Activated CD8-positive, alpha-beta T cell treated with anti-CD3 and anti-CD28 coated beads for 36 hours (primary cell): ENCODE results near the gene TGFBR1. TPM values are rescaled to one million over a fixed set of nuclear protein-coding genes. Genes with fewer than 3 reads are reported as not detected.

ENCODE experiments used
- ATAC-seq: fragments of 200-7000 bp; cut with Tn5 transposase; one replicate; pipeline ENCODE4 v1.10.0; 2021; ENCODE audit warnings: mild to moderate bottlenecking, moderate library complexity
- CTCF ChIA-PET: fragments of 350-600 bp; sonication (Branson Sonifier 250); formaldehyde crosslinking; loops from one replicate; lab custom pipeline; 2021; ENCODE audit warnings: antibody characterized with exemption; lab: Charles Lee
- POLR2A ChIA-PET: fragments of 350-600 bp; sonication (Branson Sonifier 250); formaldehyde crosslinking; loops from one replicate; lab custom pipeline; 2021; ENCODE audit warnings: antibody characterized with exemption; lab: Charles Lee
- DNase-seq: peaks from one replicate; pipeline ENCODE4 v3.0.0-alpha.2; 2020
- H3K27ac Mint-ChIP-seq: one replicate; pipeline ENCODE4 v1.8.0; 2021; ENCODE audit warnings: mild to moderate bottlenecking, mixed read lengths
- H3K27me3 Mint-ChIP-seq: one replicate; pipeline ENCODE4 v1.8.0; 2021; ENCODE audit warnings: mixed read lengths
- H3K36me3 Mint-ChIP-seq: one replicate; pipeline ENCODE4 v1.8.0; 2021; ENCODE audit warnings: low read depth, mixed read lengths
- H3K4me1 Mint-ChIP-seq: one replicate; pipeline ENCODE4 v1.8.0; 2021; ENCODE audit warnings: low read depth, mixed read lengths
- H3K4me3 Mint-ChIP-seq: one replicate; pipeline ENCODE4 v1.8.0; 2021; ENCODE audit warnings: mild to moderate bottlenecking, moderate library complexity, mixed read lengths
- H3K9me3 Mint-ChIP-seq: one replicate; pipeline ENCODE4 v1.8.0; 2021; ENCODE audit warnings: mixed read lengths
- CTCF ChIP-seq: fragments of 200-600 bp; IDR thresholded peaks from one replicate; pipeline ENCODE4 v1.8.0; 2022; ENCODE audit warnings: antibody characterized with exemption, mild to moderate bottlenecking
- intact Hi-C: fragments of 100-400 bp; cut with micrococcal nuclease; formaldehyde crosslinking; loops from one replicate; pipeline ENCODE4 v1.10.0; 2022
- total RNA-seq, 2 experiments: library from RNA; stranded (reverse); gene quantifications; one replicate each; pipeline ENCODE4 v1.2.3, GENCODE V29; 2021

TGFBR1 gene
- total RNA-seq, 2 experiments from 2014 or later = 34.3 to 36.5 TPM

GRCh38 chr9:99118782-99119466 is 14.0 kb downstream of the TGFBR1 start:
- peak; percentile 77 for DNase-seq
- peaks cover 90% of the 10 kb centered on the region for H3K4me1 Mint-ChIP-seq
- ChIA-PET POLR2A (interaction anchor here (0.6 to 1.5 kb wide), 7 partner anchors 13 to 1135 kb away, joined by 3 to 6 read pairs (median 3); partner anchors contain the start of gene ANP32B), CTCF (interaction anchor here (0.9 to 2.5 kb wide), 6 partner anchors 12 to 143 kb away, joined by 3 to 8 read pairs (median 4); no protein-coding TSS in a partner anchor)
- H3K4me3 Mint-ChIP-seq = peak overlapping the region; percentile 62
- H3K36me3 Mint-ChIP-seq = peaks cover 8% of the 10 kb centered on the region
- no peaks in the 10 kb centered on the region for H3K9me3 Mint-ChIP-seq
- no peaks in the 10 kb centered on the region for H3K27me3 Mint-ChIP-seq
- TF ChIP-seq CTCF = no peak
- H3K27ac Mint-ChIP-seq = peak overlapping the region; percentile 95
- ATAC-seq = peak; percentile 97
- intact Hi-C loops = loop anchor here (5.0 kb wide), 1 partner anchor 33 kb away; no protein-coding TSS in a partner anchor

GRCh38 chr9:99119976-99120655 is 15.2 kb downstream of the TGFBR1 start:
- Mint-ChIP-seq H3K27ac (peak overlapping the region; percentile 95), H3K27me3 (no peaks in the 10 kb centered on the region), H3K4me1 (peaks cover 88% of the 10 kb centered on the region), H3K36me3 (peaks cover 10% of the 10 kb centered on the region), H3K4me3 (no peak overlapping the region), H3K9me3 (no peaks in the 10 kb centered on the region)
- CTCF ChIA-PET = interaction anchor here (0.6 to 2.5 kb wide), 6 partner anchors 13 to 145 kb away, joined by 3 to 8 read pairs (median 3); no protein-coding TSS in a partner anchor
- ATAC-seq (no peak), DNase-seq (no peak)
- no peak for TF ChIP-seq CTCF
- intact Hi-C loops = loop anchor here (5.0 kb wide), 1 partner anchor 32 kb away; no protein-coding TSS in a partner anchor
- POLR2A ChIA-PET = interaction anchor here (1.1 to 1.9 kb wide), 4 partner anchors 14 to 125 kb away, joined by 3 to 6 read pairs (median 4); no protein-coding TSS in a partner anchor

- Mint-ChIP-seq H3K27ac (peak overlapping the region; percentile 3), H3K36me3 (peaks cover 18% of the 10 kb centered on the region), H3K4me1 (peaks cover 86% of the 10 kb centered on the region), H3K9me3 (no peaks in the 10 kb centered on the region), H3K4me3 (no peak overlapping the region), H3K27me3 (no peaks in the 10 kb centered on the region)
- ATAC-seq (no peak), DNase-seq (no peak)
- ChIA-PET CTCF (interaction anchor here (1.1 to 7.6 kb wide), 6 partner anchors 12 to 123 kb away, joined by 3 to 32 read pairs (median 4); no protein-coding TSS in a partner anchor), POLR2A (interaction anchor here (1.9 to 3.3 kb wide), 2 partner anchors 8 to 64 kb away, joined by 5 to 12 read pairs; no protein-coding TSS in a partner anchor)
- intact Hi-C loops = no loop called here
- no peak for TF ChIP-seq CTCF
These were observed 16.7 kb downstream of the TGFBR1 start for GRCh38 chr9:99121604-99122003.

GRCh38 chr9:99124534-99125255 is 19.8 kb downstream of the TGFBR1 start:
- Mint-ChIP-seq H3K36me3 (peaks cover 33% of the 10 kb centered on the region), H3K27ac (no peak overlapping the region), H3K4me3 (no peak overlapping the region), H3K9me3 (peaks cover 6% of the 10 kb centered on the region), H3K4me1 (peaks cover 91% of the 10 kb centered on the region), H3K27me3 (no peaks in the 10 kb centered on the region)
- POLR2A ChIA-PET = interaction anchor here (0.6 to 1.1 kb wide), 2 partner anchors 11 to 33 kb away, joined by 3 read pairs; no protein-coding TSS in a partner anchor
- ATAC-seq (no peak), DNase-seq (no peak)
- intact Hi-C loops = no loop called here
- no peak for TF ChIP-seq CTCF
- CTCF ChIA-PET = interaction anchor here (1.8 to 7.6 kb wide), 2 partner anchors 13 to 17 kb away, joined by 4 to 32 read pairs; no protein-coding TSS in a partner anchor
